CD4-positive, alpha-beta T cell treated with Interleukin-10 for 1 hour (primary cell): Measurements from ENCODE around the gene EIF3M.
"Not testable (repeated sequence)": the region's sequence is repeated elsewhere in the genome, so short reads cannot be mapped to it uniquely, and the experiment has no call there.

ENCODE experiments used
- DNase-seq: peaks from one replicate; pipeline ENCODE4 v3.0.0-alpha.2; 2020

EIF3M gene

DNA sequence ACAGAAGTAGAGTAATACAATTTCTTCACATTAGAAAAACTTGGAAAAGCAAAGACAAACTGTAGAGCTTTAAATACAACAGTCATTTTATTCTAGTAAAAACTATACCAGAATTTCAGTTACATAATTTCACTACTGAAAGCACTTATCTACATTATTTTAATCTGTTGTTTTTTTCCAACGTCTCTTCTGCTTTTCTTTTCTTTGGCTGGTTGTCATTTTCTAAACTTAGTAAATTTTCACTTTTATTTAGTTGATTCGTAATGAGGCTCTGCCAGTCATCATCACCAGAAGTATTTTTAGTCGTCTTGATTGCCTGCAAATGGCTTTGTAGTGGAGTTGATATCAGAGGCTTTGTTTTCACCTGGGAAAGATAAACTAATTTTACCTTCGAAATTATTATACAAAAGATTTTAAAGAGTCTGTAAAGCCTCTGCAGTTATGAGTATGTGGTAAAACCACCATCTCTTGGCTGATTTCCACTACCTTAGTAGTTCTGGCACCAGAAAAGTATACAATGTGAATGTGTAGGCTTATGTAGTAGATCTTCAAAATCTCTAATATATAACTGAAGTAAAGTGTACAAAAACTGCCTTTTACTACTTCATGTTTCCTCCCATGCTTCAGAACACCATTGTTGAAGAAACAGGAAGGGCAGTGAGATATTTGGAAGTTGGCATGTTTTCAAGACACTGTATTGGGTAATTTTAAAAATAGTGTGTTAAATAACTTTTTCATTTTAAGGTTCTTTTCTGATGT lies 19.2 kb downstream of the EIF3M start:
- no peak for DNase-seq

DNA sequence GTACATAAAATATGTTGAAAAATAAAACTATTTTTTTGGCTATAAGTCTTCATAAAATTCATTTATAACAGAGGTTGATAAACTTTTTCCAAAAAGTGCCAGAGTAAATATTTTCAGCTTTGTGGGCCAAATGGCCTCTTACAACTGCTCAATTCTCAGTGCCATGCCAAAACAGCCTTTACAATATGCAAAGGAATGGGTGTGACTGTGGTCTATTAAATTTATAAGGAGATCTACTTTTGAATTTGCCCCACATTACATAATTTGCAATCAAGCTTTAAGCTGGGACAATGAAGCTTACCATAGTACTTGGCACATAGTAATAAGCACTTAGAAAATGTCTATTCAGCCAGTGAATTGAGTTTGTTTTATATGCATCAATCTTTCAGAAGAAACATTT lies 22.6 kb downstream of the EIF3M start:
- no peak for DNase-seq

DNA sequence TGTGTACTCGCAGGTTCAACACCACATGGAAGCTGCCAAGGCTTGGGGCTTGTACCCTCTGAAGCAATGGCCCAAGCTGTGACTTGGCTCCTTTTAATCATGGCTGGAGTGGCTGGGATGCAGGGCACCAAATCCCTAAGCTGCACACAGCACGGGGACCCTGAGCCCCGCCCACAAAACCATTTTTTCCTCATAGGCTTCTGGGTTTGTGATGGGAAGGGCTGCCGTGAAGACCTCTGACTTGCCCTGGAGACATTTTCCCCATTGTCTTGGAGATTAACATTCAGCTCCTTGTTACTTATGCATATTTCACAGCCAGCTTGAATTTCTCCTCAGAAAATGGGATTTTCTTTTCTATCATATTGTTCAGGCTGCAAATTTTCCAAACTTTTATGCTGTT lies 25.2 kb downstream of the EIF3M start:
- DNase-seq, result not testable (repeated sequence)

DNA sequence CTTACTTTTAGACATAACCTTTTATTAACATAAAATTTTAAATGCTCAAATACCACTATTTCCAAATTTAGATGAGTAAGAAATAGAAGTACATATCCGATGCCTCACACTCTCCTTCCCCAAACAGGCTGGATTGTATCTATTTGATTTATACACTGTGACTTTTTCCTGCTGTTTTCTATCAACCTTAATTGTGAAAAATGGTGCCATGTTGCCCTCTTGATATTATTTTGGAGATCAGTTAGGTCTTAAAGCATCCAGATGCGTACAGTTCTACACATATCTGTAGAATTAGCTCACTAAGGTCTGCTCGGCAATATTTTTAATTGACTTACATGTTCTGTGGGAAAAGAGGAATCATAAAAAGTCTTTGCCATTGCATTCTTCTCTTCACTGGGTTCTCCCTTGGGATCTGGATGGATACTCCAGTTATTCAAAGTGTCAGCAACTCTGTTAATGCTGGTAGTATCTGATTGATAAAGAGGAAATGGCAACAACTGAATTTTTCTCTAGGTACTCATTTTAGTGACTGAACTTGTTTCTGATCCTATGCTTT lies 27.2 kb downstream of the EIF3M start:
- no peak for DNase-seq

DNA sequence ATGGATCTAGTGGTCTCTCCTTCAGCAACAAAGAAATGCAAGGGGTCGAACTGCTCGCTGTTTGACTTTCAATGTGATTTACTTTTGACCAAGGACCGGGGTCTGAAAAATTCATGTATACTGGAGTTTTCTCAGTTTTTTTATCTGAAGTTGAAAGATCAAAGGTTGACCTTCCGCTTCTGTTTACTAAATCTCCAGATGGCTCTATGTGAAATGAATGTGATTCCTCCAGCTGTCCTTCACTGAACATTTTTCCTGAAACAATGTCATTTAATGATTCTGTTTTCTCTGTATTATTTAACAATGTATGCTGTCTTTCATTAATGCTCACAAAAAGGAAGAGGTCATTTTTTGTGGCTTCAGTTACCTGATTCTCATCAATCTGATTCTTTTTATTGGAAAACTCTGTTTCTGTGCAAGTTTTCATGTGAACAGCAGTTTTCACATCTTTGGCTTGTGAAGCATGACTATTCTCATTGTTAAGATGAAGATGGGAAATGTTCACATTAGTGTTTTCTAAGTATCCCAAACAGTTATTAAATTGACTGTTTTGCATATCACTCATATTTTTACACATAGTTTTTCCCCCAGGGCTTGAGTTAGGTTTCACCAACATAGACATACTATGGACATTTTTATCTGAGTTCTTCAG lies 30.0 kb downstream of the EIF3M start:
- no peak for DNase-seq

DNA sequence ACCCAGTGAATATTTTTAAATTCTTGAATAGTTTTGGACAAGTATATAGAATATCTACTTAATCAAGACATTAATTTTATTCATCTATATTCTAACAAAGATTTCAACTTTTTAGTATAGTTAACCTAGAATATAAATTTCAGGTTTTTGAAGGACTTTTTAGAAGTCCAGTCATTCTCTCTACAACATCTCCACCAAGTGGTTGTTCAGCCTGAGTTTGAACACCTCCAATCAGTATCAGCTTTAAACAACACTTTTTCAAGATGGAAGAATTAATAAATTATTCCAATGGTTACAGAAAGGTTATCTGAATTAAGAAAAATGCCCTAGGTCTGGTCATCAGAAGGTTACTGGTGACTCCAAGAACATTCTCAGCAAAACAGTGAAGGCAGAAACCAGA lies 31.8 kb downstream of the EIF3M start:
- DNase-seq, result no peak

DNA sequence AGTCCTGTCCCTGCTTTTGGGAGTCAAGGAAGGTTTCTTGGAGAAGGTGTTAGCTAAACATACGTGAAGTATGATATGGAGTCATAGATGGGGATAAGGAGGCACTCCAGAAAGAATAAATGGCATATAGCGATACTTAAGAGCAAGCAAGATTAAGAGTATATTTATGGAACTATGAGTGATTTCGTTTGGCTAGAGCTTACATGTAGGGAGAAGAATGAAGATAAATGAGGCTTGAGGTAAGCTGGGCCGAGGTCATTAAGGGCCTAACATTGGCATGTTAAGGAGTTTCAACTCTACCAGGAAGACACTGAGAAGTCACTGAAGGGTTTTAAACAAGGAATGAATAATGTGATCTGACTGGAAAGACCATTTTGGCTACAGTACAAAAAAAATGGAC lies 33.3 kb downstream of the EIF3M start:
- DNase-seq, result no peak

DNA sequence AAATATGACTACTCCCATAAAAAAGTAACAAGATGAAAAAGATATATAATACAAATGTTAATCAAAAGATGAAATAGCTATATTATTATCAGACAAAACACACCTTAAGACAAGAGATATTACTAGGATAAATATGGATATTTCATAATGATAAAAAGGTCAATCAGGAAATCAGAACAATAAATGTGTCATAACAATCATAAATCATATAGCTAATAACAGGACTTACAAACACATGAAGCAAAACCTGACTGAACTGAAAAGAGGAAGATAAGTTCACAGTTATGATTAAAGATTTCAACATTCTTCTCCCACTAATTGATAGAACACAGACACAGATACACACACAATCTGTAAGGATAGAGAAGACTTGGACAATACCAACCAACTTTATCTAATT lies 47.2 kb downstream of the EIF3M start:
- no peak for DNase-seq

DNA sequence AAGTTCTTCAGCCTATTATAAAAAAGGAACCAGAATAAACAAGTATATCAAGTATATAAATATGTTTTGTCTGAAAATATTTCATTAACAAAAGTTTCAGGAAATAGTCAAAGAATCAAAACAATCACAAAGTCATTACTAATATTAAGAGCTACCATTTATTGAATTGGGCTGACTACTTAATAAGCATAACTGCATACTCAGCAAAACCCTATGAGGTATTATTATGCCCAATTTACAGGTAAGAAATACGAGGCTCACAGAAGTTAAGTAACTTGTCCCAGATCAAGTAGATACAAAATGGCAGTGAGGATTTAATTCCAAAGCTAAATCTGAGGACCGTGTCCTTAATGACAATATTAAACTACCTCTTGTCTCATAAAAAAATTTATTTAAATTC lies 52.2 kb downstream of the EIF3M start:
- no peak for DNase-seq

DNA sequence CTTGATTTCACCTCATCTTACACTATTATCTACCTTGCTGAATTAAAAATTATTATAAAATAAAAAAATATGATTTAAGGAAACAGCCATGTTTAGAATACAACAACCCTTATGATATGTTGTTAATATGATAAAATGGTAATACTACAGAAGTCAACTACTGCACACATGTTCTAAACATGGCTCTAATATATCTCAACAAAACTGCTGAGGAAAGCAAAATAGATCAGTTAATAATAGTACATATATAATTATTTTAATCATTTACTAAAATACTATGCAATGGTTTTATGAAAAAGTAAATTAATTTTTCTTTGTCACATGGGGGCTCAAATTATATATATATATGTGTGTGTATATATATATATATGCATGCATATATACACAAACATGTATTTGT lies 57.7 kb downstream of the EIF3M start:
- DNase-seq, result no peak

DNA sequence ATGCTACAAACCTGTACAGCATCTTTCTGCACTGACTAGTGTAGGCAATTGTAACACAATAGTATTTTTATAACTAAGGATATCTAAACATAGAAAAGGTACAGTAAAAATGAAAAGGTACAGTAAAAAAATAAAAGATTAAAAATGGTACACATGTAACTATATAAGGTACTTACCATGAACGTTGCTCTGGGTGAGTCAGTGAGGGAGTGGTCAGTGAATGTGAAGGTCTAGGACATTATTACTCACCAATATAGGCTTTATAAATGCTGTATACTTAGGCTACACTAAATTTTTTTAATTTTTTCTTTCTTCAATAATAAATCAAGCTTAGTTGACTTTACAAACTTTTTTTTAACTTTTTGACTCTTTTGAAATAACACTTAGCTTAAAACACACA lies 59.9 kb downstream of the EIF3M start:
- no peak for DNase-seq
